Measurements from ENCODE around the gene VPS36.
A peak's percentile ranks its signal among the peaks of the same experiment; 100 is the strongest.

Gene VPS36

DNA sequence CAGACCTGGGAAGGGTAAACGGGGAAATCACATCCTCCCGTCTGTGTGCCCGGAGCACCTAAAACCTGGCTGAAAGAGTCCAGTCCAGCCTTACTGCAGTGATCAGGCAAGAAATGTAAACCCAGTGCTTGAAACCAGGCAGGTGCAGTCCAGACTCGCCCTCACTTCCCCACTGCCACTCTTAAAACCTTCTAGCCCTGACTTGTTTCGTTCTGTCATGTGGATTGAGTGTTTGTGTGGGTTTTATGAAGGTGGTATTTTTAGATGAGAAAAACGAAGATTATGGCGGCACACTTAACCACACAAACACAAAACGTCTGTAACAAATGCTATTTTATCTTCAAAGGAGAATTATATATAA lies 4.0 kb upstream of the VPS36 start:
- peak overlapping the region; percentile 96 for H3K4me2 ChIP-seq (ENCODE audit: low read length)
- H3K4me1 ChIP-seq = no peaks in the 10 kb centered on the region
- peak overlapping the region; percentile 76 for H3K4me3 ChIP-seq (ENCODE audit: low read depth, low read length)
- H3K9me3 ChIP-seq (ENCODE audit: control insufficient read depth, low read length) = no peaks in the 10 kb centered on the region
- no peaks in the 10 kb centered on the region for H3K36me3 ChIP-seq (ENCODE audit: control insufficient read depth, insufficient read depth, low read length)
- H2AFZ ChIP-seq = peak overlapping the region; percentile 89
- TF ChIP-seq, protein P1, sequence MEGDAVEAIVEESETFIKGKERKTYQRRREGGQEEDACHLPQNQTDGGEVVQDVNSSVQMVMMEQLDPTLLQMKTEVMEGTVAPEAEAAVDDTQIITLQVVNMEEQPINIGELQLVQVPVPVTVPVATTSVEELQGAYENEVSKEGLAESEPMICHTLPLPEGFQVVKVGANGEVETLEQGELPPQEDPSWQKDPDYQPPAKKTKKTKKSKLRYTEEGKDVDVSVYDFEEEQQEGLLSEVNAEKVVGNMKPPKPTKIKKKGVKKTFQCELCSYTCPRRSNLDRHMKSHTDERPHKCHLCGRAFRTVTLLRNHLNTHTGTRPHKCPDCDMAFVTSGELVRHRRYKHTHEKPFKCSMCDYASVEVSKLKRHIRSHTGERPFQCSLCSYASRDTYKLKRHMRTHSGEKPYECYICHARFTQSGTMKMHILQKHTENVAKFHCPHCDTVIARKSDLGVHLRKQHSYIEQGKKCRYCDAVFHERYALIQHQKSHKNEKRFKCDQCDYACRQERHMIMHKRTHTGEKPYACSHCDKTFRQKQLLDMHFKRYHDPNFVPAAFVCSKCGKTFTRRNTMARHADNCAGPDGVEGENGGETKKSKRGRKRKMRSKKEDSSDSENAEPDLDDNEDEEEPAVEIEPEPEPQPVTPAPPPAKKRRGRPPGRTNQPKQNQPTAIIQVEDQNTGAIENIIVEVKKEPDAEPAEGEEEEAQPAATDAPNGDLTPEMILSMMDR (IDR thresholded peaks at IDR 0.05) = no peak
- H3K9ac ChIP-seq = no peak overlapping the region
- no peaks in the 10 kb centered on the region for H3K27me3 ChIP-seq (ENCODE audit: control insufficient read depth, insufficient read depth, low read length)
- no peaks in the 10 kb centered on the region for H3K79me2 ChIP-seq
- H3K27ac ChIP-seq = peak overlapping the region; percentile 64

DNA sequence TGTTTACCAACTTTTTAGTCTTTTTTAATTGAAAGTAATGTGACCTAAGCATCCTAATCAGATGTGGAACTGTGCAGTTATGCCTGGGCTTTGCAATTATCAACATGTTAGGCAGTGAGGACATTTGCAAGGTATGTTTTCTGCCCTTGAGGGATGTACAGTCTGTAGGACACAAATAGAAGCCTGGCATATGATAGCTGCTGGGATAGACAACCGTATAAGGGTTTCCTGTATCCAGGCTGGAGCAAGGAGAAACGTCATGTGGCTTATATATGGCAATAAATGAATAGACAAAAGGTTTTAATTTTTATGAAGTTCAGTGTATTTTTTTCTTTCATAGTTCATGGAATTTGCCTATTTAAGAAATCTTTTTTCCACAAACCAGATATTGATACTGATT lies 2.0 kb upstream of the VPS36 start:
- Histone ChIP-seq H3K79me2 (no peaks in the 10 kb centered on the region), H3K27ac (no peak overlapping the region), H3K27me3 (ENCODE audit: control insufficient read depth, insufficient read depth, low read length) (no peaks in the 10 kb centered on the region), H3K4me1 (no peaks in the 10 kb centered on the region), H3K4me2 (ENCODE audit: low read length) (no peak overlapping the region), H2AFZ (no peak overlapping the region), H3K9ac (no peak overlapping the region), H3K4me3 (ENCODE audit: low read depth, low read length) (no peak overlapping the region), H3K9me3 (ENCODE audit: control insufficient read depth, low read length) (no peaks in the 10 kb centered on the region), H3K36me3 (ENCODE audit: control insufficient read depth, insufficient read depth, low read length) (no peaks in the 10 kb centered on the region)
- TF ChIP-seq, protein P1 (IDR thresholded peaks at IDR 0.05) = no peak

DNA sequence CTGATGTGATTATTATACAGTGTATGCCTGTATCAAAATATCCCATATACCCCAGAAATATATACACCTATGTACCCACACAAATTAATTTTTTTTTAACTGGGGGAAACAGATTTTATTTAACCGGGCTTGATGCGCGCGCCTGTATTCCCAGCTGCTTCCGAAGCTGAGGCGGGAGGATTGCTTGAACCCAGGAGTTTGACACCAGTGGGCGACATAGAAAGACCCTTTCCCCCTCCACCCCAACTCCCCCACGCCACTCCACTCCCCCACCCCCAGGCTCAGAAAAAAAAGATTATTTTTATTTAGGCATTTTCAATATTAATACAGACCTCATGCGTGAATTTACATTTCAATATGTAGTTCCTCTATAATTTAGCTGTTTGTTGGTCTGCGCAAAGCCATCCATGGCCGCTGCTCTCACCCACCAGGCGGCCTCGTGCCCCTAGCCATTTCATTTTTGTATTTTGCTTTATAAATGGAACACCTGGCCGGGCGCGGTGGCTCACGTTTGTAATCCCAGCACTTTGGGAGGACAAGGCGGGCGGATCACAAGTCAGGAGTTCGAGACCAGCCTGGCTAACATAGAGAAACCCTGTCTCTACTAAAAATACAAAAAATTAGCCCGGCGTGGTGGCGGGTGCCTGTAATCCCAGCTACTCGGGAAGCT lies 836 bp upstream of the VPS36 start:
- Histone ChIP-seq H3K4me3 (ENCODE audit: low read depth, low read length) (no peak overlapping the region), H3K4me2 (ENCODE audit: low read length) (no peak overlapping the region), H3K4me1 (no peaks in the 10 kb centered on the region), H3K9me3 (ENCODE audit: control insufficient read depth, low read length) (no peaks in the 10 kb centered on the region), H3K27ac (no peak overlapping the region), H3K9ac (peak overlapping the region; percentile 19), H2AFZ (no peak overlapping the region), H3K79me2 (no peaks in the 10 kb centered on the region), H3K27me3 (ENCODE audit: control insufficient read depth, insufficient read depth, low read length) (no peaks in the 10 kb centered on the region), H3K36me3 (ENCODE audit: control insufficient read depth, insufficient read depth, low read length) (no peaks in the 10 kb centered on the region)
- TF ChIP-seq, protein P1 (IDR thresholded peaks at IDR 0.05) = no peak

DNA sequence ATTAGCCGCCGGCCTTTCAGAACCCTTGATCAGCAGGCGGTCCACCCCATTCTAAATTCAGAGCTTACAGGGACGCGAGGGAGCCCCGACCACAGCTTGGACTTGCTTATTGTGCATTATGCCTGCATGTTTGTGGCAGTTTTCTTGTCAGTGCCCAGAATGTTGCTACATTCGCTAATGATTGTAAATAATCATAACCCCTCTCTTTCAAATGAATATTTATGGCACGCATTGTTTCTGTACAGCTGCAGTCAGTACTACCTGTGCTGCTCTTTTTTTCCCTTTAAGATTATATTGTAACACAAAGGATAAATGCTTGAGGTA lies 321 bp upstream of the VPS36 start:
- no peaks in the 10 kb centered on the region for H3K9me3 ChIP-seq (ENCODE audit: control insufficient read depth, low read length)
- no peak overlapping the region for H3K27ac ChIP-seq
- H3K36me3 ChIP-seq (ENCODE audit: control insufficient read depth, insufficient read depth, low read length) = no peaks in the 10 kb centered on the region
- peak overlapping the region; percentile 65 for H3K4me3 ChIP-seq (ENCODE audit: low read depth, low read length)
- peak overlapping the region; percentile 85 for H2AFZ ChIP-seq
- peak overlapping the region; percentile 19 for H3K9ac ChIP-seq
- H3K79me2 ChIP-seq = no peaks in the 10 kb centered on the region
- H3K27me3 ChIP-seq (ENCODE audit: control insufficient read depth, insufficient read depth, low read length) = no peaks in the 10 kb centered on the region
- H3K4me2 ChIP-seq (ENCODE audit: low read length) = peak overlapping the region; percentile 48
- TF ChIP-seq, protein P1 (IDR thresholded peaks at IDR 0.05) = no peak
- H3K4me1 ChIP-seq = no peaks in the 10 kb centered on the region

DNA sequence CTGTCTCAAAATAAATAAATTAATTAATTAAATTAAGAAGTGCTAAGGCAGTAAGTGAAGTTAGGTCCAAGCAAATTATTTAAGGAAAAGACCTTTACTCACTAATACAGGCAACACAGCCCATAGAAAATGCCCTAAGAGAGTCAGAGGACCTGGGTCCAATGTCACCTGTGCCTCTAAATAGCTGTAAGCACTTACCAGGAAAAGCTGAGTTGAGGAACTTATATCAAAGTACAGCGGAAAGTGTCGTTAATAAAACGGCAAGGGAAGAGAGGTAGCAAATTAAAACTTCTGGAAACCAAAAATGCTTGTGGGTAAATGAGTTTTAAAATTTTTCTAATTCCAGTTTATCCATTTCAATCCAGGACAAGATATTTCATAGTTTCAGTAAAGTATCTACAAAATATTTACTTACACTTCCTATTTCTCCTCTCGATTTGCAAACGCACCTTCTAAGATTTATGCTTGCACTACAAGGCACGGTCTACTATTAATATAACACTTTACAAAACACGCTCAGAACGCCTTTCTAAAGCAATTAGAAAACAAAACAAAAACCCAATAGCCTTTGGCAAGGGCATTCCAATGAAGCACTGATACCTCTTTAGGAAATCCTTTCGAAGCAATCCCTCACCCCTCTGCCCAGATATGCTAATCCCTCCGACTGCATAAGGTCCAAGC lies 963 bp downstream of the VPS36 start:
- no peaks in the 10 kb centered on the region for H3K79me2 ChIP-seq
- no peaks in the 10 kb centered on the region for H3K9me3 ChIP-seq (ENCODE audit: control insufficient read depth, low read length)
- peak overlapping the region; percentile 65 for H3K4me3 ChIP-seq (ENCODE audit: low read depth, low read length)
- H3K9ac ChIP-seq = no peak overlapping the region
- peak overlapping the region; percentile 61 for H3K27ac ChIP-seq
- H2AFZ ChIP-seq = peak overlapping the region; percentile 85
- no peaks in the 10 kb centered on the region for H3K27me3 ChIP-seq (ENCODE audit: control insufficient read depth, insufficient read depth, low read length)
- H3K4me1 ChIP-seq = no peaks in the 10 kb centered on the region
- H3K4me2 ChIP-seq (ENCODE audit: low read length) = peak overlapping the region; percentile 85
- TF ChIP-seq, protein P1 (IDR thresholded peaks at IDR 0.05) = no peak
- no peaks in the 10 kb centered on the region for H3K36me3 ChIP-seq (ENCODE audit: control insufficient read depth, insufficient read depth, low read length)
